OCI-LY7 (cell line): ENCODE data around the gene KIFC3. TPM values are rescaled to one million over a fixed set of nuclear protein-coding genes. Genes with fewer than 3 reads are reported as not detected.

Experiments used
- BruUV-seq: library from RNA; stranded (reverse); fragments of 400-500 nt; replicated peaks from 2 replicates; lab custom pipeline; 2021; lab: Mats Ljungman, UMichigan
- CTCF ChIA-PET: fragments of 300-600 bp; sonication (Branson Sonifier 250); formaldehyde crosslinking; loops from one replicate; lab custom pipeline; 2022; ENCODE audit warnings: antibody characterized with exemption; ENCODE audit not compliant: unreplicated experiment; lab: Charles Lee
- POLR2A ChIA-PET: fragments of 300-600 bp; sonication (Branson Sonifier 250); formaldehyde crosslinking; loops from one replicate; lab custom pipeline; 2022; ENCODE audit warnings: antibody characterized with exemption; lab: Charles Lee
- DNase-seq: peaks from one replicate; pipeline ENCODE4 v3.0.0-alpha.2; 2015; ENCODE audit warnings: low spot score
- H2AFZ ChIP-seq: fragments of 200-600 bp; sonication (generic), shearing (Covaris generic); 2 replicates; pipeline ENCODE4 v1.6.1; 2014; ENCODE audit warnings: mild to moderate bottlenecking, antibody characterized with exemption, low read length, moderate library complexity
- H3K27ac ChIP-seq: fragments of 200-600 bp; sonication (generic); 2 replicates; pipeline ENCODE4 v1.5.1; 2014; ENCODE audit warnings: mixed run types, low read depth, mild to moderate bottlenecking, moderate library complexity, low read length, inconsistent platforms; ENCODE audit not compliant: poor library complexity, severe bottlenecking
- H3K36me3 ChIP-seq: fragments of 200-600 bp; sonication (generic); 2 replicates; pipeline ENCODE4 v1.6.1; 2014; ENCODE audit warnings: mild to moderate bottlenecking, antibody characterized with exemption, low read length, moderate library complexity, mixed read lengths; ENCODE audit not compliant: insufficient read depth
- H3K4me1 ChIP-seq: fragments of 200-600 bp; sonication (generic); 2 replicates; pipeline ENCODE4 v1.5.1; 2014; ENCODE audit warnings: mild to moderate bottlenecking, low read length; ENCODE audit not compliant: insufficient read depth, poor library complexity, severe bottlenecking
- H3K4me2 ChIP-seq: fragments of 200-600 bp; sonication (generic); 2 replicates; pipeline ENCODE4 v1.6.1; 2014; ENCODE audit warnings: mild to moderate bottlenecking, low read length
- H3K4me3 ChIP-seq: fragments of 200-600 bp; sonication (generic); 2 replicates; pipeline ENCODE4 v1.5.1; 2014; ENCODE audit warnings: mild to moderate bottlenecking, low read depth, low read length; ENCODE audit not compliant: poor library complexity, severe bottlenecking
- H3K79me2 ChIP-seq: fragments of 200-600 bp; sonication (generic); 2 replicates; pipeline ENCODE4 v1.6.1; 2016; ENCODE audit warnings: low read depth, mild to moderate bottlenecking, low read length, moderate library complexity, mixed read lengths; ENCODE audit not compliant: insufficient read depth
- H3K9me2 ChIP-seq: fragments of 200-600 bp; sonication (generic); 2 replicates; pipeline ENCODE4 v1.6.1; 2016; ENCODE audit warnings: mild to moderate bottlenecking, low read length, mixed read lengths; ENCODE audit not compliant: insufficient read depth
- H3K9me3 ChIP-seq: fragments of 200-600 bp; sonication (generic); 2 replicates; pipeline ENCODE4 v1.6.1; 2014; ENCODE audit warnings: mild to moderate bottlenecking, mixed run types, low read length, mixed read lengths
- H4K20me1 ChIP-seq: fragments of 200-600 bp; sonication (generic); 2 replicates; pipeline ENCODE4 v1.6.1; 2014; ENCODE audit warnings: mild to moderate bottlenecking, antibody characterized with exemption, low read length, moderate library complexity, mixed read lengths; ENCODE audit not compliant: insufficient read depth
- EZH2phosphoT487 ChIP-seq: fragments of 200-600 bp; sonication (generic); IDR thresholded peaks from 2 replicates; pipeline ENCODE4 v1.6.1; 2018; ENCODE audit warnings: low read depth, borderline replicate concordance, mild to moderate bottlenecking, mixed run types, antibody characterized with exemption, low read length, moderate library complexity, mixed read lengths
- intact Hi-C: fragments of 100-400 bp; cut with micrococcal nuclease; formaldehyde crosslinking; loops from one replicate; pipeline ENCODE4 v1.10.0; 2022; ENCODE audit not compliant: unreplicated experiment
- total RNA-seq, 2 experiments: library from RNA; depleted of rRNA in 1 of 2; stranded (reverse); fragments of >200 nt in 1 of 2; shearing (Covaris generic) in 1 of 2; gene quantifications; 2 replicates each; pipeline ENCODE4 v1.2.3, GENCODE V29; 2014 to 2022
- TF ChIP-seq, protein P1 (sequence below): fragments of 200-600 bp; sonication (generic); conservative IDR thresholded peaks from 2 replicates; pipeline ENCODE4 v1.5.1; 2014; ENCODE audit warnings: mild to moderate bottlenecking, antibody characterized with exemption, low read length, moderate library complexity, mixed read lengths

KIFC3 gene
- total RNA-seq, 2 experiments from 2014 or later, result 0.61 TPM; not detected in 1

DNA sequence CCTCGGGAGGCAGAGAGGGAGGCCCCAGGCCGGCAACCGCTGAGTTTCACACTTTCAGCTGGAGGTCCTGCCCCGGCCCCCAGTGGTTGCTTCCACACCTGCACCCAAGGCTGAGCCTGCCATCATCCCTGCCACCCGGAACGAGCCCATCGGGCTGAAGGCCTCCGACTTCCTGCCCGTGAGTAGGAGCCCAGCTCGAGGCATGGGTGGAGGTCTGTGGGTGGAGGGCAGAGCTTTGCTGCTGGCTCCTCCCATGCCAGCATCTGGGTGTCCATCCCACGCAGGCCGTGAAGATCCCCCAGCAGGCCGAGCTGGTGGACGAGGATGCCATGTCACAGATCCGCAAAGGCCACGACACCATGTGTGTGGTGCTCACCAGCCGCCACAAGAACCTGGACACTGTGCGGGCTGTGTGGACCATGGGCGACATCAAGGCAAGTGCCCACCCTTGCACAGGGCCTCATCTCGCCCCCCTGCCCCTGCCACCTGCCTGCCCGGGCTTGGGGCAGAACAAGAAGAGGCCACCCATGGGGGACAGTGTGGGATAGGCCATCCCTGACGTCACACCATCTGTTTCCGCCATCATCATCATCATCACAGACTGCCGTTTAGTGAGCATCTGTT is 47.1 kb downstream of the KIFC3 start:
- H2AFZ ChIP-seq, result no peak overlapping the region
- peaks cover 8% of the 10 kb centered on the region; the same call in 1 of the 2 replicates for H3K36me3 ChIP-seq
- no peaks in the 10 kb centered on the region for H3K4me1 ChIP-seq
- no peak overlapping the region for H3K4me2 ChIP-seq
- no peak overlapping the region for H3K4me3 ChIP-seq
- CTCF ChIA-PET, result no interaction called here
- H3K9me3 ChIP-seq, result no peaks in the 10 kb centered on the region
- H4K20me1 ChIP-seq, result no peaks in the 10 kb centered on the region
- H3K79me2 ChIP-seq, result no peaks in the 10 kb centered on the region
- no peak overlapping the region for H3K27ac ChIP-seq
- intact Hi-C loops, result loop anchor here (5.0 kb wide), 1 partner anchor 247 kb away; the partner anchor contains the start of genes USB1 and ZNF319
- no peak for DNase-seq
- no peaks in the 10 kb centered on the region for H3K9me2 ChIP-seq
- no TSS peak for BruUV-seq
- no peak for TF ChIP-seq EZH2phosphoT487
- TF ChIP-seq, protein P1, sequence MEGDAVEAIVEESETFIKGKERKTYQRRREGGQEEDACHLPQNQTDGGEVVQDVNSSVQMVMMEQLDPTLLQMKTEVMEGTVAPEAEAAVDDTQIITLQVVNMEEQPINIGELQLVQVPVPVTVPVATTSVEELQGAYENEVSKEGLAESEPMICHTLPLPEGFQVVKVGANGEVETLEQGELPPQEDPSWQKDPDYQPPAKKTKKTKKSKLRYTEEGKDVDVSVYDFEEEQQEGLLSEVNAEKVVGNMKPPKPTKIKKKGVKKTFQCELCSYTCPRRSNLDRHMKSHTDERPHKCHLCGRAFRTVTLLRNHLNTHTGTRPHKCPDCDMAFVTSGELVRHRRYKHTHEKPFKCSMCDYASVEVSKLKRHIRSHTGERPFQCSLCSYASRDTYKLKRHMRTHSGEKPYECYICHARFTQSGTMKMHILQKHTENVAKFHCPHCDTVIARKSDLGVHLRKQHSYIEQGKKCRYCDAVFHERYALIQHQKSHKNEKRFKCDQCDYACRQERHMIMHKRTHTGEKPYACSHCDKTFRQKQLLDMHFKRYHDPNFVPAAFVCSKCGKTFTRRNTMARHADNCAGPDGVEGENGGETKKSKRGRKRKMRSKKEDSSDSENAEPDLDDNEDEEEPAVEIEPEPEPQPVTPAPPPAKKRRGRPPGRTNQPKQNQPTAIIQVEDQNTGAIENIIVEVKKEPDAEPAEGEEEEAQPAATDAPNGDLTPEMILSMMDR, result no peak
- POLR2A ChIA-PET, result no interaction called here

DNA sequence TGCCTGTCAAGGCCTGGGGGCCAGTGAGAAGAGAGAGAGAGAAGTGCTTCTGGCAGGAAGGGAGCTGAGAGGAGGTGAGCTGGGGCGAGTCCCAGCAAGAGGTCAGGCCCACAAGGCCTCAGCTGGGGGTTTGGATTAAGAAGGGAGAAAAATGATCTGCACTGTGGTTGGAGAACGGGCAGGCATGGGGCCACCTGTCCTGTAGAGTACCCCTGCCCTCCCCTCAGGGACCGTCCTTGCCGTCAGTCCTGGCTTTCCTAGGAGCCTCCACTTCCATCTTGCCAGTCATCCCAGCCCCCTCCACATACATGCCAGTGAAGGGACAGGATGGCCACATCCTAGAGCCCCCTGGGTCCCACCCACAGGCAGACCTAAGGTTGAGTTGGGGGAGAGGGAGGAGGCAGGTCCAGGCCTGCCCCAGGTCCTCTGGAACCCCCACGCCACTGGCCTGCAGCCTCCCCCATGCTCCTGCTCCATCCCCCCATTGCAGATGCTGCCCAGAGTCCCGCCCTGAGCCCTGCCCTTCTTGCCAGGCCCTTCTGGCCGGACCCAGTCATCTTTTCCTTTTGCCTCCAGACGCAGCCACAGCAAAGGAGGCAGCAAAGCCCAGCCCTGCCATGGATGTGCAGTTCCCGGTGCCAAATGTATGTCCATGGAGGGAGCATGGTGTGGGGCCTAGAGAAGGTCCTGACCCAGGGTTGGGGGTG is 47.8 kb downstream of the KIFC3 start:
- Histone ChIP-seq H3K9me3 (no peaks in the 10 kb centered on the region), H3K4me2 (no peak overlapping the region), H3K36me3 (peaks cover 8% of the 10 kb centered on the region; the same call in 1 of the 2 replicates), H3K4me3 (no peak overlapping the region), H3K9me2 (no peaks in the 10 kb centered on the region), H3K79me2 (no peaks in the 10 kb centered on the region), H3K27ac (no peak overlapping the region), H3K4me1 (no peaks in the 10 kb centered on the region), H2AFZ (no peak overlapping the region), H4K20me1 (no peaks in the 10 kb centered on the region)
- ChIA-PET POLR2A (no interaction called here), CTCF (no interaction called here)
- TF ChIP-seq, protein P1, result no peak
- no peak for TF ChIP-seq EZH2phosphoT487
- BruUV-seq, result no TSS peak
- DNase-seq, result no peak
- intact Hi-C loops, result loop anchor here (5.0 kb wide), 1 partner anchor 248 kb away; the partner anchor contains the start of genes USB1 and ZNF319
